HL-60 (cell line): ENCODE data around the gene RNF138.

ENCODE experiments used
- CTCF ChIP-seq: IDR thresholded peaks from one replicate; pipeline ENCODE4 v1.5.1; 2011; ENCODE audit warnings: low read length, control low read depth, inconsistent platforms; ENCODE audit not compliant: insufficient read depth
- TF ChIP-seq, protein P1 (sequence below): IDR thresholded peaks from 2 replicates; pipeline ENCODE4 v1.6.1; 2012; ENCODE audit warnings: low read depth; ENCODE audit not compliant: insufficient replicate concordance

- TF ChIP-seq CTCF: no peak
- TF ChIP-seq, protein P1, sequence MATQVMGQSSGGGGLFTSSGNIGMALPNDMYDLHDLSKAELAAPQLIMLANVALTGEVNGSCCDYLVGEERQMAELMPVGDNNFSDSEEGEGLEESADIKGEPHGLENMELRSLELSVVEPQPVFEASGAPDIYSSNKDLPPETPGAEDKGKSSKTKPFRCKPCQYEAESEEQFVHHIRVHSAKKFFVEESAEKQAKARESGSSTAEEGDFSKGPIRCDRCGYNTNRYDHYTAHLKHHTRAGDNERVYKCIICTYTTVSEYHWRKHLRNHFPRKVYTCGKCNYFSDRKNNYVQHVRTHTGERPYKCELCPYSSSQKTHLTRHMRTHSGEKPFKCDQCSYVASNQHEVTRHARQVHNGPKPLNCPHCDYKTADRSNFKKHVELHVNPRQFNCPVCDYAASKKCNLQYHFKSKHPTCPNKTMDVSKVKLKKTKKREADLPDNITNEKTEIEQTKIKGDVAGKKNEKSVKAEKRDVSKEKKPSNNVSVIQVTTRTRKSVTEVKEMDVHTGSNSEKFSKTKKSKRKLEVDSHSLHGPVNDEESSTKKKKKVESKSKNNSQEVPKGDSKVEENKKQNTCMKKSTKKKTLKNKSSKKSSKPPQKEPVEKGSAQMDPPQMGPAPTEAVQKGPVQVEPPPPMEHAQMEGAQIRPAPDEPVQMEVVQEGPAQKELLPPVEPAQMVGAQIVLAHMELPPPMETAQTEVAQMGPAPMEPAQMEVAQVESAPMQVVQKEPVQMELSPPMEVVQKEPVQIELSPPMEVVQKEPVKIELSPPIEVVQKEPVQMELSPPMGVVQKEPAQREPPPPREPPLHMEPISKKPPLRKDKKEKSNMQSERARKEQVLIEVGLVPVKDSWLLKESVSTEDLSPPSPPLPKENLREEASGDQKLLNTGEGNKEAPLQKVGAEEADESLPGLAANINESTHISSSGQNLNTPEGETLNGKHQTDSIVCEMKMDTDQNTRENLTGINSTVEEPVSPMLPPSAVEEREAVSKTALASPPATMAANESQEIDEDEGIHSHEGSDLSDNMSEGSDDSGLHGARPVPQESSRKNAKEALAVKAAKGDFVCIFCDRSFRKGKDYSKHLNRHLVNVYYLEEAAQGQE: no peak
Measured at GRCh38 chr18:32056613-32057358, 34.9 kb upstream of the RNF138 start.
